NB4 (cell line): ENCODE measurements around the gene MON1A.
"Not testable (repeated sequence)": the region's sequence is repeated elsewhere in the genome, so short reads cannot be mapped to it uniquely, and the experiment has no call there.

Experiments
- POLR2A ChIP-seq: IDR thresholded peaks from 2 replicates; pipeline ENCODE4 v1.6.1; 2011; ENCODE audit warnings: mild to moderate bottlenecking; ENCODE audit not compliant: insufficient read length; ENCODE audit errors: extremely low read depth
- TF ChIP-seq, protein P1 (sequence below): IDR thresholded peaks from one replicate; pipeline ENCODE4 v1.5.1; 2012; ENCODE audit warnings: low read depth, low read length
- TF ChIP-seq, protein P2 (sequence below): IDR thresholded peaks from 2 replicates; pipeline ENCODE4 v1.6.1; 2011; ENCODE audit warnings: low read depth, low read length

GRCh38 chr3:49917806-49918590, 11.6 kb downstream of the MON1A start:
- not testable (repeated sequence) for TF ChIP-seq POLR2A
- TF ChIP-seq, protein P1, sequence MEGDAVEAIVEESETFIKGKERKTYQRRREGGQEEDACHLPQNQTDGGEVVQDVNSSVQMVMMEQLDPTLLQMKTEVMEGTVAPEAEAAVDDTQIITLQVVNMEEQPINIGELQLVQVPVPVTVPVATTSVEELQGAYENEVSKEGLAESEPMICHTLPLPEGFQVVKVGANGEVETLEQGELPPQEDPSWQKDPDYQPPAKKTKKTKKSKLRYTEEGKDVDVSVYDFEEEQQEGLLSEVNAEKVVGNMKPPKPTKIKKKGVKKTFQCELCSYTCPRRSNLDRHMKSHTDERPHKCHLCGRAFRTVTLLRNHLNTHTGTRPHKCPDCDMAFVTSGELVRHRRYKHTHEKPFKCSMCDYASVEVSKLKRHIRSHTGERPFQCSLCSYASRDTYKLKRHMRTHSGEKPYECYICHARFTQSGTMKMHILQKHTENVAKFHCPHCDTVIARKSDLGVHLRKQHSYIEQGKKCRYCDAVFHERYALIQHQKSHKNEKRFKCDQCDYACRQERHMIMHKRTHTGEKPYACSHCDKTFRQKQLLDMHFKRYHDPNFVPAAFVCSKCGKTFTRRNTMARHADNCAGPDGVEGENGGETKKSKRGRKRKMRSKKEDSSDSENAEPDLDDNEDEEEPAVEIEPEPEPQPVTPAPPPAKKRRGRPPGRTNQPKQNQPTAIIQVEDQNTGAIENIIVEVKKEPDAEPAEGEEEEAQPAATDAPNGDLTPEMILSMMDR, result not testable (repeated sequence)
- TF ChIP-seq, protein P2, sequence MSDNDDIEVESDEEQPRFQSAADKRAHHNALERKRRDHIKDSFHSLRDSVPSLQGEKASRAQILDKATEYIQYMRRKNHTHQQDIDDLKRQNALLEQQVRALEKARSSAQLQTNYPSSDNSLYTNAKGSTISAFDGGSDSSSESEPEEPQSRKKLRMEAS, result not testable (repeated sequence)
